Left ventricle myocardium inferior (tissue), 1 donor: ENCODE results near the gene SDHC. TPM values are rescaled to one million over a fixed set of nuclear protein-coding genes. Genes with fewer than 3 reads are reported as not detected.
A peak's percentile ranks its signal among the peaks of the same experiment; 100 is the strongest.
"Not testable (repeated sequence)": the region's sequence is repeated elsewhere in the genome, so short reads cannot be mapped to it uniquely, and the experiment has no call there.

Source experiments
- DNase-seq: peaks from one replicate; pipeline ENCODE4 v3.0.0-alpha.2; 2020
- H3K27ac ChIP-seq: fragments of 200-600 bp; replicated peaks from 2 replicates; pipeline ENCODE4 v1.8.0; 2021
- H3K27me3 ChIP-seq: fragments of 200-600 bp; 2 replicates; pipeline ENCODE4 v1.8.0; 2021; ENCODE audit warnings: low read depth
- H3K36me3 ChIP-seq: fragments of 200-600 bp; 2 replicates; pipeline ENCODE4 v1.8.0; 2021
- H3K4me1 ChIP-seq: fragments of 200-600 bp; 2 replicates; pipeline ENCODE4 v1.8.0; 2021
- H3K4me3 ChIP-seq: fragments of 200-600 bp; 2 replicates; pipeline ENCODE4 v1.8.0; 2021; ENCODE audit warnings: mild to moderate bottlenecking, moderate library complexity
- H3K9me3 ChIP-seq: fragments of 200-600 bp; replicated peaks from 2 replicates; pipeline ENCODE4 v1.8.0; 2021
- CTCF ChIP-seq: fragments of 200-600 bp; IDR thresholded peaks from 2 replicates; pipeline ENCODE4 v1.8.0; 2021; ENCODE audit warnings: antibody characterized with exemption, mild to moderate bottlenecking, borderline replicate concordance
- intact Hi-C: fragments of 100-400 bp; cut with micrococcal nuclease; formaldehyde crosslinking; loops from one replicate; pipeline ENCODE4 v1.11.0; 2022
- total RNA-seq: library from RNA; stranded (reverse); fragmentation: NEBNext Ultra II Directional; extraction: Animal tissue kit (Norgen Biotek cat#: 25700); gene quantifications from one replicate; pipeline ENCODE4 v1.2.1, GENCODE V29; 2021
- donor health status: DM: no; HTN: yes; CAD: no; lungs with severe emphysema.

SDHC gene
- total RNA-seq, 1 donor from 2014 or later = 393 TPM

DNA sequence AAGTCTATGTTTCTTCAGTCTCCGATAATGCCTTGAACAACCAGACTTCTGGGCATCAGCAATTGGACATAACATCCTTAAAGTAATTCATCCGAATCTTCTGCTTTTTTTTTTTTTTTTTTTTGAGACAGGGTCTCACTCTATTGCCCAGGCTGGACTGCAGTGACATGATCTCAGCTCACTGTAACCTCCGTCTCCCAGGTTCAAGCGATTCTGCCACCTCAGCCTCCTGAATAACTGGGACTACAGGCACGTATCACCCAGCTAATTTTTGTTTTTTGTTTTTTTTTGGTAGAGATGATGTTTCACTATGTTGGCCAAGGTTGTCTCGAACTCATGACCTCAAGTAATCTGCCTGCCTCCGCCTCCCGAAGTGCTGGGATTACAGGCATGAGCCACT is 77.4 kb downstream of the SDHC start:
- intact Hi-C loops = no loop called here
- Histone ChIP-seq H3K36me3 (no peaks in the 10 kb centered on the region), H3K27ac (no peak overlapping the region), H3K4me3 (no peak overlapping the region), H3K9me3 (no peaks in the 10 kb centered on the region), H3K27me3 (no peaks in the 10 kb centered on the region), H3K4me1 (peaks cover 14% of the 10 kb centered on the region)
- DNase-seq = no peak
- TF ChIP-seq CTCF = no peak

- Histone ChIP-seq H3K27ac (no peak overlapping the region), H3K4me3 (no peak overlapping the region), H3K36me3 (no peaks in the 10 kb centered on the region), H3K9me3 (no peaks in the 10 kb centered on the region), H3K4me1 (peaks cover 15% of the 10 kb centered on the region), H3K27me3 (no peaks in the 10 kb centered on the region)
- no peak for TF ChIP-seq CTCF
- intact Hi-C loops = no loop called here
- no peak for DNase-seq
These were observed 79.0 kb downstream of the SDHC start for GRCh38 chr1:161393151-161393550.

DNA sequence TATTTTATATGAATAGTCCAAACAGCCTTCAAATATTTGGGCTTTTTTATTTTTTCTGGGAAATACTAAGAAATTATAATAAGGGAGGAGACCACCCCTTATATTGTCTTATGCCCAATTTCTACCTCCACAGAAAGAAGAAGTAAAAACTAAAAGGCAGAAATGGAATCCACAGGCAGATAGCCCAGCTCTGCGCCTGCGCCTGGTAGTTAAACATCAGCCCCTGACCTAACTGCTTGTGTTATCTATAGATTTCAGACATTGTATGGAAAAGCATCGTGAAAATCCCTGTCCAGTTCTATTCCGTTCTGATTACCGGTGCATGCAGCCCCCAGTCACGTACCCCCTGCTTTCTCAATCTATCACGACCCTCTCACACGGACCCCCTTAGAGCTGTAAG is 82.9 kb downstream of the SDHC start:
- H3K36me3 ChIP-seq, DNase-seq, H3K4me3 ChIP-seq, H3K9me3 ChIP-seq, H3K27ac ChIP-seq, H3K27me3 ChIP-seq, intact Hi-C loops: not testable (repeated sequence)
- H3K4me1 ChIP-seq = peaks cover 30% of the 10 kb centered on the region

GRCh38 chr1:161398900-161399256 is 84.7 kb downstream of the SDHC start:
- Histone ChIP-seq H3K4me1 (peaks cover 30% of the 10 kb centered on the region), H3K36me3 (no peaks in the 10 kb centered on the region), H3K27ac (peak overlapping the region; percentile 100), H3K9me3 (no peaks in the 10 kb centered on the region), H3K4me3 (peak overlapping the region; percentile 82), H3K27me3 (no peaks in the 10 kb centered on the region)
- intact Hi-C loops = no loop called here
- no peak for DNase-seq
- TF ChIP-seq CTCF = no peak

- intact Hi-C loops = no loop called here
- peak; percentile 58 for TF ChIP-seq CTCF
- DNase-seq = peak; percentile 89
These were observed 85.2 kb downstream of the SDHC start for GRCh38 chr1:161399257-161399998.

GRCh38 chr1:161402446-161402845 is 88.3 kb downstream of the SDHC start:
- Histone ChIP-seq H3K27me3 (no peaks in the 10 kb centered on the region), H3K27ac (no peak overlapping the region), H3K36me3 (no peaks in the 10 kb centered on the region), H3K4me1 (peaks cover 30% of the 10 kb centered on the region), H3K4me3 (no peak overlapping the region), H3K9me3 (no peaks in the 10 kb centered on the region)
- intact Hi-C loops = no loop called here
- no peak for DNase-seq
- no peak for TF ChIP-seq CTCF

More at GRCh38 chr1:161399257-161399998, 85.2 kb downstream of the SDHC start:
- no peaks in the 10 kb centered on the region for H3K36me3 ChIP-seq
- H3K4me3 ChIP-seq = peak overlapping the region; percentile 82
- H3K9me3 ChIP-seq = no peaks in the 10 kb centered on the region
- peaks cover 30% of the 10 kb centered on the region for H3K4me1 ChIP-seq
- H3K27me3 ChIP-seq = no peaks in the 10 kb centered on the region
- peak overlapping the region; percentile 100 for H3K27ac ChIP-seq
